ENCODE data around the gene IRGQ.

- TF ChIP-seq, protein P1, sequence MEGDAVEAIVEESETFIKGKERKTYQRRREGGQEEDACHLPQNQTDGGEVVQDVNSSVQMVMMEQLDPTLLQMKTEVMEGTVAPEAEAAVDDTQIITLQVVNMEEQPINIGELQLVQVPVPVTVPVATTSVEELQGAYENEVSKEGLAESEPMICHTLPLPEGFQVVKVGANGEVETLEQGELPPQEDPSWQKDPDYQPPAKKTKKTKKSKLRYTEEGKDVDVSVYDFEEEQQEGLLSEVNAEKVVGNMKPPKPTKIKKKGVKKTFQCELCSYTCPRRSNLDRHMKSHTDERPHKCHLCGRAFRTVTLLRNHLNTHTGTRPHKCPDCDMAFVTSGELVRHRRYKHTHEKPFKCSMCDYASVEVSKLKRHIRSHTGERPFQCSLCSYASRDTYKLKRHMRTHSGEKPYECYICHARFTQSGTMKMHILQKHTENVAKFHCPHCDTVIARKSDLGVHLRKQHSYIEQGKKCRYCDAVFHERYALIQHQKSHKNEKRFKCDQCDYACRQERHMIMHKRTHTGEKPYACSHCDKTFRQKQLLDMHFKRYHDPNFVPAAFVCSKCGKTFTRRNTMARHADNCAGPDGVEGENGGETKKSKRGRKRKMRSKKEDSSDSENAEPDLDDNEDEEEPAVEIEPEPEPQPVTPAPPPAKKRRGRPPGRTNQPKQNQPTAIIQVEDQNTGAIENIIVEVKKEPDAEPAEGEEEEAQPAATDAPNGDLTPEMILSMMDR (IDR thresholded peaks at IDR 0.05): no peak
- TF ChIP-seq POLR2AphosphoS5 (IDR thresholded peaks at IDR 0.05) (no peak), EP300 (IDR thresholded peaks at IDR 0.05) (no peak)
Measured at GRCh38 chr19:43545276-43545675, 50.7 kb downstream of the IRGQ start.

Measured in stomach (tissue), 4 donors.